GM06990 (cell line): Measurements from ENCODE around the gene DDX54.

Experiments
- DNase-seq: peaks from one replicate; pipeline ENCODE4 v3.0.0-alpha.2; 2011; ENCODE audit not compliant: insufficient read length; ENCODE audit errors: extremely low read depth
- H3K27me3 ChIP-seq: replicated peaks from 2 replicates; pipeline ENCODE4 v1.6.0; 2011; ENCODE audit warnings: low read length; ENCODE audit not compliant: control insufficient read depth, insufficient read depth
- H3K36me3 ChIP-seq: 2 replicates; pipeline ENCODE4 v1.5.1; 2011; ENCODE audit warnings: low read length; ENCODE audit not compliant: control insufficient read depth, insufficient read depth
- H3K4me3 ChIP-seq: replicated peaks from 2 replicates; pipeline ENCODE4 v1.5.1; 2011; ENCODE audit warnings: low read depth, mild to moderate bottlenecking, control low read depth, low read length
- CTCF ChIP-seq: IDR thresholded peaks from 2 replicates; pipeline ENCODE4 v1.5.1; 2011; ENCODE audit warnings: low read length, control low read depth, mild to moderate bottlenecking, inconsistent platforms; ENCODE audit not compliant: insufficient read depth, poor library complexity, severe bottlenecking

The DDX54 gene, protein sequence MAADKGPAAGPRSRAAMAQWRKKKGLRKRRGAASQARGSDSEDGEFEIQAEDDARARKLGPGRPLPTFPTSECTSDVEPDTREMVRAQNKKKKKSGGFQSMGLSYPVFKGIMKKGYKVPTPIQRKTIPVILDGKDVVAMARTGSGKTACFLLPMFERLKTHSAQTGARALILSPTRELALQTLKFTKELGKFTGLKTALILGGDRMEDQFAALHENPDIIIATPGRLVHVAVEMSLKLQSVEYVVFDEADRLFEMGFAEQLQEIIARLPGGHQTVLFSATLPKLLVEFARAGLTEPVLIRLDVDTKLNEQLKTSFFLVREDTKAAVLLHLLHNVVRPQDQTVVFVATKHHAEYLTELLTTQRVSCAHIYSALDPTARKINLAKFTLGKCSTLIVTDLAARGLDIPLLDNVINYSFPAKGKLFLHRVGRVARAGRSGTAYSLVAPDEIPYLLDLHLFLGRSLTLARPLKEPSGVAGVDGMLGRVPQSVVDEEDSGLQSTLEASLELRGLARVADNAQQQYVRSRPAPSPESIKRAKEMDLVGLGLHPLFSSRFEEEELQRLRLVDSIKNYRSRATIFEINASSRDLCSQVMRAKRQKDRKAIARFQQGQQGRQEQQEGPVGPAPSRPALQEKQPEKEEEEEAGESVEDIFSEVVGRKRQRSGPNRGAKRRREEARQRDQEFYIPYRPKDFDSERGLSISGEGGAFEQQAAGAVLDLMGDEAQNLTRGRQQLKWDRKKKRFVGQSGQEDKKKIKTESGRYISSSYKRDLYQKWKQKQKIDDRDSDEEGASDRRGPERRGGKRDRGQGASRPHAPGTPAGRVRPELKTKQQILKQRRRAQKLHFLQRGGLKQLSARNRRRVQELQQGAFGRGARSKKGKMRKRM

GRCh38 chr12:113185180-113186032 lies at the start of gene DDX54, which contains the start of gene RITA1:
TSS of gene DDX54 (minus strand) at chr12:113185478. CDS start at chr12:113185451, 27 bp downstream.
TSS of gene RITA1 (plus strand) at chr12:113185721. CDS start at chr12:113186747, 1,026 bp downstream.
- Histone ChIP-seq H3K27me3 (no peaks in the 10 kb centered on the region), H3K36me3 (peaks cover 12% of the 10 kb centered on the region), H3K4me3 (peak within 1 kb of the TSS; percentile 92)
- no peak for TF ChIP-seq CTCF
- peak; percentile 91 for DNase-seq

- H3K36me3 ChIP-seq, result peaks cover 29% of the 10 kb centered on the region
- no peak overlapping the region for H3K4me3 ChIP-seq
- DNase-seq, result no peak
- no peak for TF ChIP-seq CTCF
- H3K27me3 ChIP-seq, result no peaks in the 10 kb centered on the region
Observed at GRCh38 chr12:113234483-113234882, 49.2 kb upstream of the DDX54 start.

DNA sequence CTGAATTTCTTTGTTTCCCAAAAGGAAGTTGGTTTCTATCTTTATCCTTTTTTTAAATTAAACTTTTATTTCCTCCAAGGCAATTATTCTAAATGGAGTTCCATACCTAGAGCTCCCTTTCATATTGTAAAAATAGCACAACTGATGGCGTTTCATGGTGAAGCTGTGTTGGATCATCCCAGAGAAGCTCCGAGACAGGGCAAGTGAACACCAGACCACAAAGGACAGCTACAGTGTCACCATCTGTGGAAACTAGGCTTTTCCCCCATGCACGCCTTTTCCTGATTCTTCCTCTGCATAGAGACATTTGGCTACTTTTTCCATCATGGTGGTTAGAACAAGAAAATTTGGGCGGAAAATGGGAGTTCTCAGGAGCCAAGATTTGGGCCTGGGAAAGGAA lies 48.7 kb upstream of the DDX54 start:
- Histone ChIP-seq H3K27me3 (no peaks in the 10 kb centered on the region), H3K4me3 (no peak overlapping the region), H3K36me3 (peaks cover 28% of the 10 kb centered on the region)
- TF ChIP-seq CTCF, result no peak
- DNase-seq, result no peak

GRCh38 chr12:113232840-113233585 lies 47.7 kb upstream of the DDX54 start:
- no peaks in the 10 kb centered on the region for H3K27me3 ChIP-seq
- no peak overlapping the region for H3K4me3 ChIP-seq
- H3K36me3 ChIP-seq, result peaks cover 30% of the 10 kb centered on the region
- TF ChIP-seq CTCF, result peak; percentile 52
- DNase-seq, result peak; percentile 86
